OCI-LY7 (cell line): ENCODE data around the gene LRRC23.

Source experiments
- EZH2phosphoT487 ChIP-seq: fragments of 200-600 bp; sonication (generic); IDR thresholded peaks from 2 replicates; pipeline ENCODE4 v1.6.1; 2018; ENCODE audit warnings: low read depth, borderline replicate concordance, mild to moderate bottlenecking, mixed run types, antibody characterized with exemption, low read length, moderate library complexity, mixed read lengths
- TF ChIP-seq, protein P1 (sequence below): fragments of 200-600 bp; sonication (generic); conservative IDR thresholded peaks from 2 replicates; pipeline ENCODE4 v1.5.1; 2014; ENCODE audit warnings: mild to moderate bottlenecking, antibody characterized with exemption, low read length, moderate library complexity, mixed read lengths

DNA sequence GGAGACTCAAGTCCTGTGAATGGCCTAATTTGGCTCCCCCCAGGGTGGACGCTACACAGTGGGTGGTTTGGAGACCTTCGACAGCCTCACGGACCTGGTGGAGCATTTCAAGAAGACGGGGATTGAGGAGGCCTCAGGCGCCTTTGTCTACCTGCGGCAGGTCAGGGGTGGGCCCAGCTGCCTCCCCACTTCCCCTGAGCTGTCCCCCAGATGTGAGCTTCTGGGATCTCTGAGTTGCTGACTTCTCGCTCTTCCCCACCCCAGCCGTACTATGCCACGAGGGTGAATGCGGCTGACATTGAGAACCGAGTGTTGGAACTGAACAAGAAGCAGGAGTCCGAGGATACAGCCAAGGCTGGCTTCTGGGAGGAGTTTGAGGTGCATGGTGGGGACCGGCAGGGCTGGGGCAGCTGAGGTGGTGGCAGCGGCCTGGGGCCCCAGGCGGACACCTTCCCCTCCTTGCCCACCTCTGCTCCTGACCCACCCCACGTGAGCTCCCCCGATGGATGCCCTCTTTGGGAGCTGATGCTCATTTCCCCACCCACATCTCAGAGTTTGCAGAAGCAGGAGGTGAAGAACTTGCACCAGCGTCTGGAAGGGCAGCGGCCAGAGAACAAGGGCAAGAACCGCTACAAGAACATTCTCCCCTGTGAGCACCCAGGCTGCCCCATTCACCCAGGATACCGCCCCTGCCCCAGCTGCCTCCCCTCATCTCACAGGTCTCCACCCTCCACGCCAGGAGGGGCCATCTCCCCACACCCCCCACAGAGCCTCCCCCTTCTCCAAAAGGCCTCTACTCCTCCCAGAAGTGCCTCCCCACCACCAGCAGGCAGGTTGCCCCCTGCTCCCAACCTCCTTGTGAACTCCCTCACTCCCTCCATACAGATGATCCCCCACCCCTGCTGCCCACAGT is 50.7 kb downstream of the LRRC23 start:
- TF ChIP-seq, protein P1, sequence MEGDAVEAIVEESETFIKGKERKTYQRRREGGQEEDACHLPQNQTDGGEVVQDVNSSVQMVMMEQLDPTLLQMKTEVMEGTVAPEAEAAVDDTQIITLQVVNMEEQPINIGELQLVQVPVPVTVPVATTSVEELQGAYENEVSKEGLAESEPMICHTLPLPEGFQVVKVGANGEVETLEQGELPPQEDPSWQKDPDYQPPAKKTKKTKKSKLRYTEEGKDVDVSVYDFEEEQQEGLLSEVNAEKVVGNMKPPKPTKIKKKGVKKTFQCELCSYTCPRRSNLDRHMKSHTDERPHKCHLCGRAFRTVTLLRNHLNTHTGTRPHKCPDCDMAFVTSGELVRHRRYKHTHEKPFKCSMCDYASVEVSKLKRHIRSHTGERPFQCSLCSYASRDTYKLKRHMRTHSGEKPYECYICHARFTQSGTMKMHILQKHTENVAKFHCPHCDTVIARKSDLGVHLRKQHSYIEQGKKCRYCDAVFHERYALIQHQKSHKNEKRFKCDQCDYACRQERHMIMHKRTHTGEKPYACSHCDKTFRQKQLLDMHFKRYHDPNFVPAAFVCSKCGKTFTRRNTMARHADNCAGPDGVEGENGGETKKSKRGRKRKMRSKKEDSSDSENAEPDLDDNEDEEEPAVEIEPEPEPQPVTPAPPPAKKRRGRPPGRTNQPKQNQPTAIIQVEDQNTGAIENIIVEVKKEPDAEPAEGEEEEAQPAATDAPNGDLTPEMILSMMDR = no peak
- no peak for TF ChIP-seq EZH2phosphoT487
